ENCODE measurements around the gene MCMBP. TPM values are rescaled to one million over a fixed set of nuclear protein-coding genes. Genes with fewer than 3 reads are reported as not detected.

Gene MCMBP
- polyA plus RNA-seq, 1 of the 3 experiments (the other 2 are of a cell fraction): 33.1 TPM

- ChIA-PET POLR2A (no interaction called here), CTCF (interaction anchor here (0.7 to 14.5 kb wide), 8 partner anchors 12 to 253 kb away, joined by 3 to 156 read pairs (median 8); partner anchors contain the start of gene MCMBP)
- Histone ChIP-seq H3K4me2 (no peak overlapping the region), H3F3A (replicated peaks; ENCODE audit: insufficient read depth) (peaks cover 15% of the 10 kb centered on the region), H3K4me1 (ENCODE audit: control insufficient read depth in 1 of 2, insufficient read depth in 2 of 2, low read depth in 1 of 2, low read length in 1 of 2) (peaks cover 0 to 5% of the 10 kb centered on the region in 2 experiments; a peak in 1 of 4 replicates), H3K9ac (no peak overlapping the region), H3K9me2 (no peaks in the 10 kb centered on the region), H2AFZ (ENCODE audit: low read depth) (no peak overlapping the region), H3K79me2 (ENCODE audit: insufficient read depth) (peaks cover 99% of the 10 kb centered on the region), H3K4me3 (ENCODE audit: low read depth in 2 of 2, low read length in 1 of 2) (no peak overlapping the region), H3K27ac (ENCODE audit: low read depth in 2 of 2, low read length in 1 of 2) (no peak overlapping the region), H3K27me3 (ENCODE audit: insufficient read depth) (no peaks in the 10 kb centered on the region), H3K9me3 (no peaks in the 10 kb centered on the region; the same call in 1 of the 2 replicates), H3K36me3 (replicated peaks in 1 of 2; ENCODE audit: control insufficient read depth in 1 of 2, insufficient read depth in 2 of 2, low read length in 1 of 2) (peaks cover 16 to 42% of the 10 kb centered on the region in 2 experiments), H4K20me1 (ENCODE audit: insufficient read depth) (peaks cover 43% of the 10 kb centered on the region)
- DNase-seq: no peak
- WGBS (ENCODE audit: low lambda C conversion rate): 92% methylated on average over 7 of the region's 7 CpGs
- TF ChIP-seq RCOR1 (IDR thresholded peaks at IDR 0.05; ENCODE audit: low read length): no peak
- TF ChIP-seq ZBTB33 (IDR thresholded peaks at IDR 0.05; ENCODE audit: borderline replicate concordance, low read depth): no peak
- no peak for TF ChIP-seq JUND (IDR thresholded peaks at IDR 0.05)
- TF ChIP-seq NRF1 (IDR thresholded peaks at IDR 0.05; ENCODE audit: low read depth, low read length): no peak
- no peak for TF ChIP-seq ELF1 (IDR thresholded peaks at IDR 0.05)
- no peak for TF ChIP-seq GABPA (IDR thresholded peaks at IDR 0.05; ENCODE audit: low read depth)
- TF ChIP-seq RFX5 (IDR thresholded peaks at IDR 0.05; ENCODE audit: low read length): no peak
- no peak for TF ChIP-seq EP300 (IDR thresholded peaks at IDR 0.05; ENCODE audit: borderline replicate concordance in 1 of 2, low read depth in 1 of 2, low read length in 1 of 2)
- TF ChIP-seq YY1 (IDR thresholded peaks at IDR 0.05; ENCODE audit: low read depth): no peak
- no peak for TF ChIP-seq FOSL2 (IDR thresholded peaks at IDR 0.05; ENCODE audit: borderline replicate concordance, low read depth)
- TF ChIP-seq SIN3A (IDR thresholded peaks at IDR 0.05; ENCODE audit: borderline replicate concordance, low read depth, low read length): no peak
Measured at GRCh38 chr10:119860866-119861607, 11.6 kb downstream of the MCMBP start.

GRCh38 chr10:119859420-119860258 lies 13.0 kb downstream of the MCMBP start:
- Histone ChIP-seq H3F3A (replicated peaks; ENCODE audit: insufficient read depth) (peaks cover 15% of the 10 kb centered on the region), H3K27ac (ENCODE audit: low read depth in 2 of 2, low read length in 1 of 2) (peak overlapping the region in 1 of 2 experiments; percentile 6; a peak in 1 of 4 replicates), H2AFZ (ENCODE audit: low read depth) (no peak overlapping the region), H3K4me2 (no peak overlapping the region), H4K20me1 (ENCODE audit: insufficient read depth) (peaks cover 35% of the 10 kb centered on the region), H3K36me3 (replicated peaks in 1 of 2; ENCODE audit: control insufficient read depth in 1 of 2, insufficient read depth in 2 of 2, low read length in 1 of 2) (peaks cover 16 to 52% of the 10 kb centered on the region in 2 experiments), H3K79me2 (ENCODE audit: insufficient read depth) (peaks cover 95% of the 10 kb centered on the region), H3K4me1 (ENCODE audit: control insufficient read depth in 1 of 2, insufficient read depth in 2 of 2, low read depth in 1 of 2, low read length in 1 of 2) (peaks cover 0 to 5% of the 10 kb centered on the region in 2 experiments; a peak in 1 of 4 replicates), H3K9me3 (no peaks in the 10 kb centered on the region; the same call in 1 of the 2 replicates), H3K27me3 (ENCODE audit: insufficient read depth) (no peaks in the 10 kb centered on the region), H3K9me2 (no peaks in the 10 kb centered on the region), H3K4me3 (ENCODE audit: low read depth in 2 of 2, low read length in 1 of 2) (peak overlapping the region in 1 of 2 experiments; percentile 3; a peak in 1 of 4 replicates), H3K9ac (no peak overlapping the region)
- ChIA-PET POLR2A (interaction anchor here (0.7 kb wide), 1 partner anchor 13 kb away, joined by 3 read pairs; the partner anchor contains the start of gene MCMBP), CTCF (interaction anchor here (0.5 to 14.5 kb wide), 56 partner anchors 8 to 763 kb away, joined by 3 to 156 read pairs (median 5); partner anchors contain the start of genes INPP5F and MCMBP)
- 71% methylated on average over 1 of the region's 1 CpG for WGBS (ENCODE audit: low lambda C conversion rate)
- peak; percentile 15 for DNase-seq
- TF ChIP-seq GABPA (IDR thresholded peaks at IDR 0.05; ENCODE audit: low read depth) (no peak), FOXJ3 (CRISPR knock-in tag; IDR thresholded peaks at IDR 0.05) (no peak), FOXM1 (IDR thresholded peaks at IDR 0.05; ENCODE audit: low read depth) (no peak), SMC3 (IDR thresholded peaks at IDR 0.05; ENCODE audit: low read depth, low read length) (peak; percentile 43), CTCF (IDR thresholded peaks at IDR 0.05) (peak; percentile 78), IRF3 (IDR thresholded peaks at IDR 0.05; ENCODE audit: low read depth, low read length) (no peak), RAD21 (IDR thresholded peaks at IDR 0.05; ENCODE audit: low read length) (peak; percentile 72)

Measured in SK-N-SH (cell line).